ENCODE data around the gene RNASE4. TPM values are rescaled to one million over a fixed set of nuclear protein-coding genes. Genes with fewer than 3 reads are reported as not detected.
A peak's percentile ranks its signal among the peaks of the same experiment; 100 is the strongest.

The RNASE4 gene
- total and polyA plus RNA-seq, 10 of the 15 experiments (the other 5 are each of a cell fraction or from before 2014, with no cell fraction given), result 0.87 to 2.6 (median 1.3) TPM

DNA sequence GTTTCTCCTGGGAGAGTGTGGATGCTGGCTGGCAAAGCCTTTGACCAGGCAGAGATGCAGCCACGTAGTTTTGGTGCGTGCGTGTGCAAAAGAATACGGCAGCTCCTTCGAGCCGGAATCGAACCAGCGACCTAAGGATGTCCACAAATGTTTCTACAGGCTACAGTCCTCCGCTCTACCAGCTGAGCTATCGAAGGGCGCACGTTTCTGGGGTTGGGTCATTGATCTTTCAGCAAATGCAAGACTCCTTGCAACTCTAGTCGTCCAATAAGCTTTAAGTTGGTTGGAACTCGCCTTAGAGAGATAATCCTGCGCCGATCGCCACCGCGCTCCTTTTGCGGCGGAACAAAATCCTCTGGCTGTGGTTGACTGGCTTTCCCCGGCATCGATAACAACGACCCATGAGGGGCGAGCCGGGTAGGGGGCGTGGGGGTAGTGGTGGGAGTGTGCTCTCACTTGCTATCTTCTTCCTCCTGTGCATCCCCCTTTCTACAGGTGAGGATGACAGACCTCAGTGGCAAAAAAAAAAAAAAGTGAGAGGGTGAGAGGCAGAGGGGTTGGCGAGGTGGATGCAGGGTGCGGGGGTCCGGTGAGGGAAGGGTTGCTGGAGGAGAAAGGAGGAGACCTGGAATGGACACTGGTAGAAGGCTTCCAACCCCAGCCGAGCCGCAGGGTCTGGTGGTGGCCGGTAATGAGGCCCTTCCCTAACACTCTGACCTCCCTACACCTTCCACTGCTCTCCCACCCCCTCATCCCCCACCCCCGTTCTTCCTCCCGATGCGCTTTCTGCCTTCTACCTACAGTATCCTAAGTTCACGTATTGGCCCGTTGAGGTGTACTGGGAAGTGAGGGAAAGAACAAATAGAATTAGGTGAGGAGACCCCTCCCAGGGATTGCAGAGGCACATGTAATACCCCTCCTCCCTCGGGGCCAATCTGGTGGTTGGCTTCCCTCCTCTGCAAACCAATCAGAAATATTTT, 31.1 kb upstream of the RNASE4 start:
- ChIA-PET CTCF (interaction anchor here (1.0 to 2.7 kb wide), 3 partner anchors 38 to 326 kb away, joined by 3 to 7 read pairs (median 4); no protein-coding TSS in a partner anchor), POLR2A (interaction anchor here (0.6 kb wide), 1 partner anchor 12 kb away, joined by 5 read pairs; no protein-coding TSS in a partner anchor), RAD21 (ENCODE audit: unreplicated experiment) (interaction anchor here (0.7 to 1.8 kb wide), 2 partner anchors 35 to 38 kb away, joined by 3 to 9 read pairs; no protein-coding TSS in a partner anchor), SMC1A (ENCODE audit: uncharacterized antibody, unreplicated experiment) (interaction anchor here (1.2 to 1.4 kb wide), 2 partner anchors 9 to 40 kb away, joined by 3 to 4 read pairs; no protein-coding TSS in a partner anchor)
- H3K4me1 ChIP-seq (ENCODE audit: control insufficient read depth, insufficient read depth, low read length), result no peaks in the 10 kb centered on the region; the same call in 1 of the 2 replicates
- no TSS peak for BruUV-seq (replicated peaks)
- H3K27ac ChIP-seq (ENCODE audit: control insufficient read depth, insufficient read depth), result no peak overlapping the region
- no peaks in the 10 kb centered on the region; a peak in 2 of 4 replicates for H3K27me3 ChIP-seq (replicated peaks in 1 of 2; ENCODE audit: control insufficient read depth in 2 of 2, insufficient read depth in 2 of 2, low read length in 1 of 2)
- no peak for FAIRE-seq
- no peaks in the 10 kb centered on the region for H3K79me2 ChIP-seq (ENCODE audit: control insufficient read depth, insufficient read depth, low read length)
- peak; percentile 54 for ATAC-seq
- in situ Hi-C loops (cut with MboI) (no loop called here), intact Hi-C loops (cut with micrococcal nuclease; ENCODE audit: unreplicated experiment) (no loop called here)
- WGBS (ENCODE audit: insufficient coverage, insufficient replicate concordance, low lambda C conversion rate, missing lambda C conversion rate), result 6% methylated on average over 33 of the region's 39 CpGs
- DNase-seq (ENCODE audit: low read depth, low spot score), result peak; percentile 45
- H3K4me2 ChIP-seq (ENCODE audit: control insufficient read depth, insufficient read depth), result peak overlapping the region; percentile 57; the same call in 1 of the 2 replicates
- peaks cover 0 to 3% of the 10 kb centered on the region in 2 experiments; a peak in 1 of 4 replicates for H3K36me3 ChIP-seq (ENCODE audit: control insufficient read depth in 2 of 2, insufficient read depth in 2 of 2, low read length in 1 of 2)
- TF ChIP-seq YY1 (IDR thresholded peaks at IDR 0.05; ENCODE audit: low read depth, low read length) (peak; percentile 35; the same call in 1 of the 2 replicates), GABPA (IDR thresholded peaks at IDR 0.05; ENCODE audit: low read depth) (0 out of 2 replicates have a peak, but pooled peaks have one; percentile 29), LARP7 (IDR thresholded peaks at IDR 0.05) (no peak), BHLHE40 (IDR thresholded peaks at IDR 0.05; ENCODE audit: borderline replicate concordance in 1 of 2, low read depth in 2 of 2, low read length in 1 of 2) (peak; percentile 88 to 93), E2F8 (IDR thresholded peaks at IDR 0.05; ENCODE audit: low read depth, partially characterized antibody) (no peak), ZNF24 (IDR thresholded peaks at IDR 0.05) (peak; percentile 62; the same call in 1 of the 2 replicates), RUNX3 (IDR thresholded peaks at IDR 0.05; ENCODE audit: low read length) (peak; percentile 45; the same call in 1 of the 2 replicates), CREB1 (IDR thresholded peaks at IDR 0.05; ENCODE audit: low read depth) (0 out of 2 replicates have a peak, but pooled peaks have one; percentile 46), SREBF2 (IDR thresholded peaks at IDR 0.05; ENCODE audit: low read length) (peak; percentile 61; the same call in 1 of the 2 replicates), CREM (IDR thresholded peaks at IDR 0.05; ENCODE audit: low read depth) (peak; percentile 27; the same call in 1 of the 2 replicates)
- H3K9me3 ChIP-seq (replicated peaks; ENCODE audit: control insufficient read depth, insufficient read depth, low read length), result no peaks in the 10 kb centered on the region
- peak overlapping the region; percentile 46 for H2AFZ ChIP-seq (ENCODE audit: control insufficient read depth, low read depth, low read length)
- H3K4me3 ChIP-seq, result 0 out of 2 replicates have a peak overlapping the region, but pooled peaks have one; percentile 34
- no peaks in the 10 kb centered on the region; the same call in 1 of the 2 replicates for H4K20me1 ChIP-seq (ENCODE audit: control insufficient read depth, insufficient read depth)
- no peak overlapping the region for H3K9ac ChIP-seq (ENCODE audit: control insufficient read depth, insufficient read depth, low read length)

All from GM12878 (cell line).